IPS DF 19.7 (cell line): ENCODE data around the gene IGLON5.

Experiments used
- DNase-seq: peaks from one replicate; pipeline ENCODE4 v3.0.0-alpha.2; 2013; ENCODE audit warnings: low read depth, low spot score

IGLON5 gene

DNA sequence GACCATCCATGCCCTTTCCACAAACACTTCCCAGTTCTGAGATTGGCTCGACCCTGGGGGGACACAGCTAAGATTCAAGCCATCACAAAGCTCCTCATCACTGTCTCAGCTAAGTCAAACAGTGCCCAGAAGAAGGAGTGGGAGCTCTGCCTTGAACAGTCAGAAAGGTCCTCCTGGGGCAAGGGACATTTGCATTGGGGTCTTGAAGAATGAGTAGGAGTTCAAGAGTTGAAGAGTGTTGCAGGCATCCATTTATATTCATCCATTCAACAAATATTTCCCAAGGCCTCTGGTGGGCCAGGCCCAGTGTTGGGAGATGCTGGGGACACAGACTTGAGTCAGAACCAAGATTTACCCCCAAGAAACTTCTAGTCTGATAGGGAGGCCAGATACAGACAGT lies 6.5 kb downstream of the IGLON5 start:
- DNase-seq = no peak

GRCh38 chr19:51318687-51319648 lies 7.5 kb downstream of the IGLON5 start:
- DNase-seq = no peak

DNA sequence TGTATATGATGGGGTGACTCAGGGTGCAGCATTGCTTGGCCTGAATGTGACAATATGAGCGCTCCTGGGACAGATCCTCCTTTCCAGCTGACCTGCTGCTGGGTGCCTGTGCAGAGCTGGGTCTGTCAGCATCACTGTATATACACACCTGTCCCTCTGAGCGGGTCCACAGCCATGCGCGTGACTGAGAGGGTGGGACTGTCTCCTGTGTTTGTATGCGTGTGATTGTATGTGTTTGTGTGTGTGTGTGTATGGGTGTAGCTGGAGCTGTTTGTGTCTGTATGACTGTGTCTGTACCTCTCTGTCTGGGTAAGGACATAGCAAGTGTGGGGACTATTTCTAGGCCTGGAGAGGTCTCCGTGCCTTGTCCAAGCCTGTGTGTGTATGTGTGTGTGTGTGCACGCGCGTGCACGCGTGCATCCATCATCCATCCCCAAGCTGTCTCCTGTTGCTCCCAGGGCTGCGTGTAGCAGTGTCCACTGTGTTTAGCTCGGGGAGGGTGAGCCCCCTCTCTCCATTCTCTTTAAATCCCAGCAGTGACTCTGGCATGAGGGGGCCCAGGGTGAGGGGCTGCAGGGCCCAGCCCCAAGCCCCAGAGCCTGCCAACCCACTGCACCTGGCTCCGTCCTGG lies 8.3 kb downstream of the IGLON5 start:
- no peak for DNase-seq

GRCh38 chr19:51320280-51320657 lies 8.8 kb downstream of the IGLON5 start:
- DNase-seq = no peak

- DNase-seq = no peak
These were observed 10.4 kb downstream of the IGLON5 start for GRCh38 chr19:51321799-51322198.

GRCh38 chr19:51323481-51324166 lies 12.2 kb downstream of the IGLON5 start:
- no peak for DNase-seq

DNA sequence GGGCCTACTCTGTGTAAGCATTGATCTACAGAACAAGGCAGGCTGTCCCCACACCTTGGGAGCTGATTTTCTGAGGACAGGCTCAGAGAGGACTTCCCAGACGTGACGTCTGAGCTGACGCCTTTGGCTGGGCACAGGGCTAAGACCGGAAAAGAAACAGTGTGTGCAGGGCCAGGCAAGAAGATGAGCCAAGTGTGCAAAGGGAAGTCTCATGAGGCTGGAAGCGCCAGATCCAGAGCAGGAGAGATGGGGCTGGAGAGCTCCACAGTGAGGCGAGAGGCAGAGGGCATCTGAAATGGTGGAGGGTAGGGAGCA lies 12.7 kb downstream of the IGLON5 start:
- no peak for DNase-seq

DNA sequence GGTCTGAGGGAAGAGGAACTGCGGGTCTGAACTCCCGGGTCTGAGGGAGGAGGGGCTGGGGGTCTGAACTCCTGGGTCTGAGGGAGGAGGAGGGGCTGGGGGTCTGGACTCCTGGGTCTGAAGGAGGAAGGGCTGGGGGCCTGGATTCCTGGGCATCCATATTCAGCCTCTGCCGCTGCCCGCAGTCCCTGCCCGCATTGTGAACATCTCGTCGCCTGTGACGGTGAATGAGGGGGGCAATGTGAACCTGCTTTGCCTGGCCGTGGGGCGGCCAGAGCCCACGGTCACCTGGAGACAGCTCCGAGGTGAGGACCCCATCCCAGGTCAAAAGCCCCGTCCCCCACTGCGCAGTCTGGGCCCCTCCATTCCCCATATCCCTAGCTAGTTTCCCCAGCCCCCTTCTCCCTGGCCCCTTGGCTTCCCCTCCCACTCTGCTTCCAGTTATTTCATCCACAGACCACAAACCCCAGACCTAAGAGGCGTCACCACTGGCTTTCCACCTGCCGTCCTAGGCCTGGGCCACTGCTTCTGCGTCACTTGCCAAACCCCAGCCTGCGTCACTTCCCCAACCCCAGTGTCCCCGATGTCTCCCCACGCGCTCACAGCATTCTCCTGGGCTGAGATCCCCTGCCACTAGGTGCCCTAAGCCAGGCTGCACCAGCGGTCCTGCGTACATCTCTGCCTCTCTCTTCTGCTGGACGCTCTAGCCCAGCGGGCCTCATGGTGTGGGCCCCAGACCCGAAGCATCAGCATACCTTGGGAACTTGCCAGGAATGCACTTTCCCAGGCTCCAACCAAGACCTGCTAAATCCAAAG lies 13.9 kb downstream of the IGLON5 start:
- no peak for DNase-seq

DNA sequence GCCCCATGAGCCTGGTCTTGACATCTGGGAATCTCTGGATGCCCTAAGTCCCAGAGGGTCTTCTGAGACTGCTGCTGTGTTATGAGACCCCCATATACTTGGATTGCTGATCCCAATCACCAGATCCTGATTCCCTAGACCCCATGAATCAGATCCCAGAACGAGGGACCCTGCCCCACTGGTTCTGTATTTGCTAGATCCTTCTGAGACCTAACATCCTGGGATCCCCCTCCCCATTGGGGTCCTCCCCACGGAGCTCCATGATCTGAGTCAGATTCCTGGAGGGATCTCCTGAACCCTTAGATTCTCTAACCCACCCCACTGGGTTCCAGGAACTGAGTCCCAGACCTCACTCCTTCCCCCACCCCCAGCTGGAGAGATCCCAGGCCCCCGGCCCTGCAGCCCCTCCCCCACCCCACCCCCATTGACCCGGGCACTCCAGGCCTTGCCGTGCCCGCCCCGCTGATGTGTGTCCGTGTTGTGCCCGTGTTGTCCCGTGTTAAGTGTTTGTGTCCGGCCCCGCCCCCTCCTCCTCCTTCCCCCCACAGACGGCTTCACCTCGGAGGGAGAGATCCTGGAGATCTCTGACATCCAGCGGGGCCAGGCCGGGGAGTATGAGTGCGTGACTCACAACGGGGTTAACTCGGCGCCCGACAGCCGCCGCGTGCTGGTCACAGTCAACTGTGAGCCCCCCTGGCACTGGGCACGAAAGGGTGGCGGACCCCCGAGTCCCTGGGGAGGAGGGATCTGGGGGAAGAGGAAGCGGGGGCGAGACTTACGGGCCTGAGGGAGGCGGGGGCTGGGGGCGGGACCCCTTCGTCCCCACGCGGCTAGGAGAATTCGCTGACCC lies 15.0 kb downstream of the IGLON5 start:
- DNase-seq = no peak

- no peak for DNase-seq
These were observed 15.9 kb downstream of the IGLON5 start for GRCh38 chr19:51327066-51328001.

DNA sequence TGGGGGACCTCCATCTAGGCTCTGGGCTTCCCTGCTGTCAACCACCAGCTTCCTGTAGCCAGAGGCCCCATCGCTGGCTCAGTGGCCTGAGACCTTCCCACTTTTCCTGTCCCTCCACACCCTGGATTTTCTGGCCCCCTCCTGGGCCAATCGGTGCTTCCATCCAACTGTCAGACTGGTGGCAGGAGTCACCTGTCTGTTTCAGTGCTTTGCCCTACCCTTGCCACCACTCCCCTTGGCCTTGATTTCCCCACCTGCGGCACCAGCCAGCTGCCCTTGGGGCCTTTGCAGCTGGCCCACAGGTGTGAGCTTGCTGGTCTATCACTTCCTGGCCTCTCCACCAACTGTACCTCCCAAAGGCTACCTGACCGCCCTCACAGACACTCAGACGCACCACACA lies 18.0 kb downstream of the IGLON5 start:
- DNase-seq = no peak

GRCh38 chr19:51330366-51330765 lies 18.9 kb downstream of the IGLON5 start:
- DNase-seq = no peak

DNA sequence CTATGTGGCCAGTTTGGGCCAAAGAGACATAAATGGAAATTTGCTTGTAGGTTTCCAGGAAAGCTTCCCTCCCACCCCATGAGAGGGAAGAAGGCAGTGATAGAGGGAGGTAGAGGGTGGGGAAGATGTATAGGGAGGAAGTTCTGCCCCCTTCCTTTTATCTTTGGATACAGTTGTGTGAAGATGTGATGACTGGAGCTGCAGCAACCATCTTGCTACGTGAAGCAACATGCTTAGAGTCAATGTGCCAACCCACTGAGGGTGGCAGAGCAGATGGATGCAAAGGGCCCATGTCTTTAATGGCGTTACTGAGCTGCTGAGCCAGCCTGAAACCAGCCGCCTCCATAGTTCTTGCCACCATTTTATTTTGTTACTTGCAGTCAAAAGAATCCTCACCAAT lies 19.7 kb downstream of the IGLON5 start:
- no peak for DNase-seq

- no peak for DNase-seq
These were observed 20.3 kb downstream of the IGLON5 start for GRCh38 chr19:51331716-51332115.

- no peak for DNase-seq
These were observed 22.5 kb downstream of the IGLON5 start for GRCh38 chr19:51333836-51334460.

DNA sequence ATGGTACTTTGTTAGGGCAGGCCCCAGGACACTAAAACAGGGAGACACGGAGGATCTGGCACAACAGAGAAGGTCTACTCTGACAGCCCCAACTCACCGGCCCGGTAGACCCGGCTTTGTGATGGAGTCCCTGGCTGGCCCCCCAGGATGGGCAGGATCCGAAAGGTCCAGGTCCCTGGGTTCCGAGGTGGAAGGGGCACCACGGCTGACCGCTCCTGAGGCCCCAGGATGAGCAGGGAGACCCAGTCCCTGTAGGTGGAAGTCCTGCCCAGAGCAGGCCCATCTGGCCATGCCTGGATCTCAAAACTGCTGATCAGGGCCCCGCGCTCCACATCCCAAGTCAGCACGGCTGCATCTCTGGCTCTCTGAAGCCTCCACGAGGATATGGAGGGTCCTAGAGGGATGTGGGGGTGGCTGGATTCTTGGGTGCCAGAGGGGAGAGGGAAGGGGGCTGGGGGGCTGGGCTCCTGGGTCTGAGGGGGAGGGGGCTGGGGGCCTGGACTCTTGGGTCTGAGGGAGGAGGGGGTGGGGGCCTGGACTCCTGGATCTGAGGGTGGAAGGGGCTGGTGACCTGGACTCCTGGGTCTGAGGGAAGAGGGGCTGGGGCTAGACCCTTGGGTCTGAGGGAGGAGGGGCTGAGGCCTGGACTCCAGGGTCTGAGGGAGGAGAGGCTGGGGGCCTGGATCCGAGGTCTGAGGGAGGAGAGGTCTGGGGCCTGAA lies 25.9 kb downstream of the IGLON5 start:
- DNase-seq = no peak

DNA sequence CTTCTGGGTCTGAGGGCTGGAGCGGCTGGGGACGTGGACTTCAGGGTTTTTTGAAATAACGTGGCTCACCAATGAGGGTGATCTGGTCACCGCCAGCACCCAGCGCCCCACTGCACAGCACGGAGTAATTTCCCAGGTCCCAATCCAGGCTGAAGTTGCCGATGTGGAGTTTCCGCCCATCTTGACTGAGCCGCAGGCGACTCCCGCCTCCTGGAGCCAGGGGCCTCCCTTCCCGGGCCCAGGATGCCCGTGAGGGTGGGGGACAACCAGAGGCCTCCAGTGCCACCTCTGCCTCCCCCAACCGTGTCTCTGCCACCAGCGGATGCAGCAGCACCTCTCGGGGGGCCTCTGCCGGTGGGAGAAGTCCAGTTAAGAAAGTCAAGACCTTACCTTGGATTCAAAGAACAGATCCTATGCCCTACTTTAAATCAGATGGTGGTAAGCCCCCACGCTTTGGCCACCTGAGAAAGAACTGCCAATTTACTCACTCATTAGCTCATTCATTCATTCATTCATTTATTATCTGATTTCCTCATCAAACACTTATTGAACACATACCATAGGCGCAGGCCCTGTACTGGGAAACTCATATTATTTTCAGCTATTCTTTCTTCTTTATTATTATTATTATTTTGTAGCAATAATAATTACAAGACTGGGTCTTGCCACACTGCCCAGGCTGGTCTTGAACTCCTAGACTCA lies 26.6 kb downstream of the IGLON5 start:
- DNase-seq = no peak
